Testis (tissue), 2 donors: ENCODE data around the gene OPCML.

Experiments
- POLR2A ChIP-seq: fragments of 450-650 bp; IDR thresholded peaks from one replicate; pipeline ENCODE4 v1.6.1; 2017; ENCODE audit warnings: antibody characterized with exemption, mild to moderate bottlenecking, moderate library complexity
- TF ChIP-seq, protein P1 (sequence below), 3 experiments: fragments of 450-650 bp in 2 of 3; fragments of 200-600 bp in 1 of 3; sonication (generic) in 1 of 3; IDR thresholded peaks; one replicate each; pipeline ENCODE4 v1.5.1; 2016 to 2019; ENCODE audit warnings: antibody characterized with exemption in 3 of 3, mild to moderate bottlenecking in 2 of 3, moderate library complexity in 1 of 3

DNA sequence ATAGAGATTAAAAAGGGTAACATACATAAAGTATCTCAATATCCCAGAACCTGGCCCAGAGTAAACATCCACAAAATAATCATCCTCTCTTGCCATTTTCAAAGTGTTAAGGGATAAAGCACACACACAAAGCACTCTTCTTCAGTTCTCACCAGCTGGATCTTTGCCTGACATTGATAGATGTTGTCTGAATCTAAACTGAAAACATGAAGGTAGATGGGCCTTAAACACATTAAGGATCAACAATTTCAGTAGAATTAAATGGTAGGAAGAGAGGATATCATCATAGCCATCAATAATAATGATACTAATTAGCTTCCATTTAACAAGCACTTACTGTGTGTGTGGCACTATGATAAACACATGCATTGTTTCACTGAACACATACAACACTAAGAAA, 261.1 kb downstream of the OPCML start:
- no peak for TF ChIP-seq POLR2A
- TF ChIP-seq, protein P1, sequence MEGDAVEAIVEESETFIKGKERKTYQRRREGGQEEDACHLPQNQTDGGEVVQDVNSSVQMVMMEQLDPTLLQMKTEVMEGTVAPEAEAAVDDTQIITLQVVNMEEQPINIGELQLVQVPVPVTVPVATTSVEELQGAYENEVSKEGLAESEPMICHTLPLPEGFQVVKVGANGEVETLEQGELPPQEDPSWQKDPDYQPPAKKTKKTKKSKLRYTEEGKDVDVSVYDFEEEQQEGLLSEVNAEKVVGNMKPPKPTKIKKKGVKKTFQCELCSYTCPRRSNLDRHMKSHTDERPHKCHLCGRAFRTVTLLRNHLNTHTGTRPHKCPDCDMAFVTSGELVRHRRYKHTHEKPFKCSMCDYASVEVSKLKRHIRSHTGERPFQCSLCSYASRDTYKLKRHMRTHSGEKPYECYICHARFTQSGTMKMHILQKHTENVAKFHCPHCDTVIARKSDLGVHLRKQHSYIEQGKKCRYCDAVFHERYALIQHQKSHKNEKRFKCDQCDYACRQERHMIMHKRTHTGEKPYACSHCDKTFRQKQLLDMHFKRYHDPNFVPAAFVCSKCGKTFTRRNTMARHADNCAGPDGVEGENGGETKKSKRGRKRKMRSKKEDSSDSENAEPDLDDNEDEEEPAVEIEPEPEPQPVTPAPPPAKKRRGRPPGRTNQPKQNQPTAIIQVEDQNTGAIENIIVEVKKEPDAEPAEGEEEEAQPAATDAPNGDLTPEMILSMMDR (IDR thresholded peaks at IDR 0.05): no peak
